ENCODE data around the gene TTC8. TPM values are rescaled to one million over a fixed set of nuclear protein-coding genes. Genes with fewer than 3 reads are reported as not detected.

Gene TTC8
- total RNA-seq, 4 donors from 2014 or later: 1.6 to 5.9 (median 2.6) TPM

DNA sequence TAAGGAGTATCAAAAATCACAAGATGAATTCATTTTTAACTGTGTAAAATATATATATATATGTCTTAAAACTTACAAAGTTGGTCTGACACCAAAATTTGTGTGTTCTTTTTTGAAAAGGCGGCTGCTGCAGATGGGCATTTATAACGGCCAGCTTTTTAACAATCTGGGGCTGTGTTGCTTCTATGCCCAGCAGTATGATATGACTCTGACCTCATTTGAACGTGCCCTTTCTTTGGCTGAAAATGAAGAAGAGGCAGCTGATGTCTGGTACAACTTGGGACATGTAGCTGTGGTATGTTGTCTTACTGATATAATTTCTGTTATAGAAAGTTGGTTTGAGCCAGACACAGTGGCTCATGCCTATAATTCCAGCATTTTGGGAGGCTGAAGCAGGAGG lies 47.0 kb downstream of the TTC8 start:
- H3K36me3 ChIP-seq: no peaks in the 10 kb centered on the region
- intact Hi-C loops (cut with DNase I; ENCODE audit: low total_unique reads): no loop called here
- in situ Hi-C loops (cut with MboI; ENCODE audit: low sequenced_read_pairs in 4 of 4): loop anchor here in 1 of 4 donors (25.0 kb wide), 1 partner anchor 209 kb away; no protein-coding TSS in a partner anchor

DNA sequence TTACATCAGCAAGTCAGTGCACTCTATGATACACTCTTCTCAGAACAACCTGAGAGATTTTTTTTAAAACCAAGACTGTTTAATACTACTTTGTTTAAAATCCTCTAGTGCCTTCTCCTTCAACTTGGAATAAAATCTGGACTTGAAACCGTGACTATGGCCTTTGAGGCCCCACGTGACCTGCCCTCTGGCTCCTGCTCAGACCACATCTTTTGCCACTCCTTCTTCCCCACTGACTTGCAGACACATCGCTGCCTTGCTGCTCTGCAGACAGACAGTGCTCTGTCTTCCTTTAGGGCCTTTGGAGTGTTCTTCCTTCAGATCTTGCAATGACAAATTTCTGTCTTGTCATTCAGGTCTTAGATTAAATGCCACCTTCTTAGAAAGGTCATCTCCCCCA lies 48.5 kb downstream of the TTC8 start:
- in situ Hi-C loops (cut with MboI; ENCODE audit: low sequenced_read_pairs in 4 of 4): loop anchor here in 1 of 4 donors (25.0 kb wide), 1 partner anchor 211 kb away; no protein-coding TSS in a partner anchor

More for the DNA sequence above, 47.0 kb downstream of the TTC8 start:
- TF ChIP-seq, protein P1, sequence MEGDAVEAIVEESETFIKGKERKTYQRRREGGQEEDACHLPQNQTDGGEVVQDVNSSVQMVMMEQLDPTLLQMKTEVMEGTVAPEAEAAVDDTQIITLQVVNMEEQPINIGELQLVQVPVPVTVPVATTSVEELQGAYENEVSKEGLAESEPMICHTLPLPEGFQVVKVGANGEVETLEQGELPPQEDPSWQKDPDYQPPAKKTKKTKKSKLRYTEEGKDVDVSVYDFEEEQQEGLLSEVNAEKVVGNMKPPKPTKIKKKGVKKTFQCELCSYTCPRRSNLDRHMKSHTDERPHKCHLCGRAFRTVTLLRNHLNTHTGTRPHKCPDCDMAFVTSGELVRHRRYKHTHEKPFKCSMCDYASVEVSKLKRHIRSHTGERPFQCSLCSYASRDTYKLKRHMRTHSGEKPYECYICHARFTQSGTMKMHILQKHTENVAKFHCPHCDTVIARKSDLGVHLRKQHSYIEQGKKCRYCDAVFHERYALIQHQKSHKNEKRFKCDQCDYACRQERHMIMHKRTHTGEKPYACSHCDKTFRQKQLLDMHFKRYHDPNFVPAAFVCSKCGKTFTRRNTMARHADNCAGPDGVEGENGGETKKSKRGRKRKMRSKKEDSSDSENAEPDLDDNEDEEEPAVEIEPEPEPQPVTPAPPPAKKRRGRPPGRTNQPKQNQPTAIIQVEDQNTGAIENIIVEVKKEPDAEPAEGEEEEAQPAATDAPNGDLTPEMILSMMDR (IDR thresholded peaks at IDR 0.05 in 4 of 5, conservative IDR thresholded peaks at IDR 0.05 in 1 of 5): no peak
- TF ChIP-seq POLR2A (IDR thresholded peaks at IDR 0.05): no peak
- ATAC-seq (no peak), DNase-seq (no peak)
- Histone ChIP-seq H3K4me1 (no peaks in the 10 kb centered on the region), H3K27ac (no peak overlapping the region), H3K9me3 (no peaks in the 10 kb centered on the region), H3K27me3 (no peaks in the 10 kb centered on the region), H3K4me3 (no peak overlapping the region)

DNA sequence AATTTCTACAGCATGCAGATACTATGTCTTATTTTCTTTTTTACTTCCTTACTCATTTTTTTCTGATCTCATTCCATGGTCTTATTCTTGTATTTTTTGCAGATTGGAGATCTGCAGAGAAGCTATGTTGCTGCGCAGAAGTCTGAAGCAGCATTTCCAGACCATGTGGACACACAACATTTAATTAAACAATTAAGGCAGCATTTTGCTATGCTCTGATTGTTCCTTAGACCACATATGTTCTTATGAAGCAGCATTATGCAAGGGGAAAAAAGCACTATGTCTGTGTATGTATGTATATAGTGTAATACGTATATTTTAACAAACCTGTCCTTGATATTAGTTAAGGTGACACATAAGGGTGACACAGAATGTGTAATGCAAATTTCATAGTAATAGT lies 52.7 kb downstream of the TTC8 start:
- in situ Hi-C loops (cut with MboI; ENCODE audit: low sequenced_read_pairs in 4 of 4): no loop called here
- intact Hi-C loops (cut with DNase I; ENCODE audit: low total_unique reads): no loop called here
- ATAC-seq (no peak), DNase-seq (no peak)
- Histone ChIP-seq H3K36me3 (no peaks in the 10 kb centered on the region), H3K27me3 (no peaks in the 10 kb centered on the region), H3K27ac (no peak overlapping the region), H3K4me3 (no peak overlapping the region), H3K9me3 (no peaks in the 10 kb centered on the region), H3K4me1 (no peaks in the 10 kb centered on the region)
- TF ChIP-seq, protein P1 (IDR thresholded peaks at IDR 0.05 in 4 of 5, conservative IDR thresholded peaks at IDR 0.05 in 1 of 5): no peak
- no peak for TF ChIP-seq POLR2A (IDR thresholded peaks at IDR 0.05)

More for the DNA sequence above, 48.5 kb downstream of the TTC8 start:
- H3K4me1 ChIP-seq: no peaks in the 10 kb centered on the region
- no peak for ATAC-seq
- no peaks in the 10 kb centered on the region for H3K9me3 ChIP-seq
- no peak overlapping the region for H3K27ac ChIP-seq
- no peaks in the 10 kb centered on the region for H3K27me3 ChIP-seq
- intact Hi-C loops (cut with DNase I; ENCODE audit: low total_unique reads): no loop called here
- H3K36me3 ChIP-seq: no peaks in the 10 kb centered on the region
- no peak for DNase-seq
- TF ChIP-seq, protein P1 (IDR thresholded peaks at IDR 0.05 in 4 of 5, conservative IDR thresholded peaks at IDR 0.05 in 1 of 5): no peak
- no peak for TF ChIP-seq POLR2A (IDR thresholded peaks at IDR 0.05)
- no peak overlapping the region for H3K4me3 ChIP-seq

DNA sequence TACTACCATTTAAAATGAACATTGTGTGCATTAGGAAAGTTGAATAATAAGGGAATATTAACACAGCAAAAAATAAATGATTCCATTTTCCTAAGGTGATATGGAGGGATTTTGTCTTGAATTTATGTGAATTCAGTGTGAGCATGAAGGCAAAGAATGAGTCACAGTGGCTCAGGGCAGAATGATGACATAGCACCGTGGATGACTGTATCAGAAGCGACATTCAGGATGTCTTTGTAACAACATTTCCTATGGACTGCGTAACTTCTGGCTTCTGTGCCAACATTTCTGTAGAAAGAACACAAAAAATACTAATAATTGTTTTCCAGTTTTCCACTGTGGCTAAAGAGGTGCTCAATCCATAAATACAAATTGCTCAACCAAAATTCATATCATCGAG lies 54.6 kb downstream of the TTC8 start:
- Histone ChIP-seq H3K4me1 (no peaks in the 10 kb centered on the region), H3K27ac (no peak overlapping the region), H3K4me3 (no peak overlapping the region), H3K36me3 (no peaks in the 10 kb centered on the region), H3K27me3 (no peaks in the 10 kb centered on the region), H3K9me3 (no peaks in the 10 kb centered on the region)
- TF ChIP-seq POLR2A (IDR thresholded peaks at IDR 0.05): no peak
- TF ChIP-seq, protein P1 (IDR thresholded peaks at IDR 0.05 in 4 of 5, conservative IDR thresholded peaks at IDR 0.05 in 1 of 5): no peak
- intact Hi-C loops (cut with DNase I; ENCODE audit: low total_unique reads) (no loop called here), in situ Hi-C loops (cut with MboI; ENCODE audit: low sequenced_read_pairs in 4 of 4) (no loop called here)
- ATAC-seq (no peak), DNase-seq (no peak)

DNA sequence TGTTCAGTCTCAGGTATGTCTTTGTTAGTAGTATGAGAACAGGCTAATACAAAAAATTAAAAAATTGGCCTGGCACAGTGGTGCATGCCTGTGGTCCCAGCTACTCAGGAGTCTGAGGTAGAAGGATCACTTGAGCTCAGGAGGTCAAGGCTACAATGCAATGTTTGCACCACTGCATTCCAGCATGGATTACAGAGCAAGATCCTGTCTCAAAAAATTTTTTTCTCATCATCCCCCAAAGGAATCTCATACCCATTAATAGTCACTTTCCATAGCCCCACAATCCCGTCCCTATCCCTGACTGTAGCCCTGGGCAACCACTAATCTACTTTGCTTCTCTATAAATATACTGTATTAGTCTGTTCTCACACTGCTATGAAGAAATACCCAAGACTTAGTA lies 57.8 kb downstream of the TTC8 start:
- intact Hi-C loops (cut with DNase I; ENCODE audit: low total_unique reads) (no loop called here), in situ Hi-C loops (cut with MboI; ENCODE audit: low sequenced_read_pairs in 4 of 4) (no loop called here)
- Histone ChIP-seq H3K36me3 (no peaks in the 10 kb centered on the region), H3K4me1 (no peaks in the 10 kb centered on the region), H3K27ac (no peak overlapping the region), H3K9me3 (no peaks in the 10 kb centered on the region), H3K27me3 (no peaks in the 10 kb centered on the region), H3K4me3 (no peak overlapping the region)
- TF ChIP-seq, protein P1 (IDR thresholded peaks at IDR 0.05 in 4 of 5, conservative IDR thresholded peaks at IDR 0.05 in 1 of 5): no peak
- DNase-seq: no peak
- ATAC-seq: no peak

Measured in gastrocnemius medialis (tissue), 4 donors.